ENCODE measurements around the gene IGLL5. TPM values are rescaled to one million over a fixed set of nuclear protein-coding genes. Genes with fewer than 3 reads are reported as not detected.
"Not testable (repeated sequence)": the region's sequence is repeated elsewhere in the genome, so short reads cannot be mapped to it uniquely, and the experiment has no call there.

The IGLL5 gene
- total RNA-seq, 3 donors from 2014 or later = 11.1 to 41.3 TPM; not detected in 1

DNA sequence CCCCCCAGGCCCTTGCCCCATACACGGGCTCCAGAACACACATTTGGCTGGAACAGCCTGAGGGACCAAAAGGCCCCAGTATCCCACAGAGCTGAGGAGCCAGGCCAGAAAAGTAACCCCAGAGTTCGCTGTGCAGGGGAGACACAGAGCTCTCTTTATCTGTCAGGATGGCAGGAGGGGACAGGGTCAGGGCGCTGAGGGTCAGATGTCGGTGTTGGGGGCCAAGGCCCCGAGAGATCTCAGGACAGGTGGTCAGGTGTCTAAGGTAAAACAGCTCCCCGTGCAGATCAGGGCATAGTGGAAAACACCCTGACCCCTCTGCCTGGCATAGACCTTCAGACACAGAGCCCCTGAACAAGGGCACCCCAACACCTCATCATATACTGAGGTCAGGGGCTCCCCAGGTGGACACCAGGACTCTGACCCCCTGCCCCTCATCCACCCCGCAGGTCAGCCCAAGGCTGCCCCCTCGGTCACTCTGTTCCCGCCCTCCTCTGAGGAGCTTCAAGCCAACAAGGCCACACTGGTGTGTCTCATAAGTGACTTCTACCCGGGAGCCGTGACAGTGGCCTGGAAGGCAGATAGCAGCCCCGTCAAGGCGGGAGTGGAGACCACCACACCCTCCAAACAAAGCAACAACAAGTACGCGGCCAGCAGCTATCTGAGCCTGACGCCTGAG lies 13.1 kb downstream of the IGLL5 start:
- H3K36me3 ChIP-seq; H3K9me3 ChIP-seq; H3K4me1 ChIP-seq; H3K4me3 ChIP-seq; intact Hi-C loops (cut with DNase I; ENCODE audit: low total_unique reads); DNase-seq (ENCODE audit: low spot score in 2 of 2); H3K27ac ChIP-seq: not testable (repeated sequence)
- H3K27me3 ChIP-seq = peaks cover 0 to 11% of the 10 kb centered on the region in 2 donors

GRCh38 chr22:22901578-22902218 lies 14.1 kb downstream of the IGLL5 start:
- H3K27me3 ChIP-seq = peaks cover 0 to 3% of the 10 kb centered on the region in 2 donors
- intact Hi-C loops (cut with DNase I; ENCODE audit: low total_unique reads) = no loop called here
- no peaks in the 10 kb centered on the region for H3K4me1 ChIP-seq
- no peak for DNase-seq (ENCODE audit: low spot score in 2 of 2)
- no peaks in the 10 kb centered on the region for H3K36me3 ChIP-seq
- no peak overlapping the region for H3K27ac ChIP-seq
- no peak overlapping the region for H3K4me3 ChIP-seq
- TF ChIP-seq CTCF (IDR thresholded peaks at IDR 0.05) = no peak
- no peaks in the 10 kb centered on the region for H3K9me3 ChIP-seq

DNA sequence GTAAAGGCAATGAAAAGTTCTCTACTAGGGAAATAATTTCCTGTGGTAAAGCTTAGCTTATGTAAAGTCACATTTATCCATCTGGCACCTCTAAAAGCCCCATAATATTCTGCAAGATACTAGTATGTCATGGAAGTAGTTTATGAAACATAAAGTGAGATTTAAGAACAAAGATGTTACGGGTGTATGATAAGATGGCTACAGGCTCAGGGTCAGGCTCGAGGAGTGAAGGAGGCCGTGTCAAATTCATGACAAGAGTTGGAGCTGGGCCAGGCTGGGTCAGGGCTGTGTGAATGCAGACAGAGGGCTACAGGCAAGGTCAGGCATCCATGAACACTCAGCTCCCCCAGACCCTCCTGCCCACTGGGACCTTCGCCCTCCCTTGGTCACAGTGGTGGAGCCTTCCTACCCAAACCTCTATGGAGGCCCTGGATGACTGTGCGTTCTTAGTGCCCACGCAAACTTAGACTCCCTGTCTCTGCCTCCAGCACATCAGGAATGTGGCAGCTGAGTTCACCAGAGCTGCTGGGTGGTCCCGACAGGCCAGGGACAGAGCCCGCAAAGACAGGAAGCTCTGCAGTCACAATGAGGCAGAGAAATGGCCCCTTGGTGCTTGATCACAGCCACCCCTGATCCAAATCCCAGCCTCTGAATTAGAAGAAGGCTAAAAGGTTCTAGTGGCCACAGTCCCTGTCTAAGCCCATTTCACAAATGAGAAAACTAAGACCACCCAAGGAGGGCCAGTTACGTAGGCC lies 14.8 kb downstream of the IGLL5 start:
- H3K9me3 ChIP-seq = no peaks in the 10 kb centered on the region
- H3K27me3 ChIP-seq = peaks cover 0 to 3% of the 10 kb centered on the region in 2 donors
- DNase-seq (ENCODE audit: low spot score in 2 of 2) = no peak
- no peak for TF ChIP-seq POLR2AphosphoS5 (IDR thresholded peaks at IDR 0.05)
- TF ChIP-seq CTCF (IDR thresholded peaks at IDR 0.05) = no peak
- no peak for TF ChIP-seq POLR2A (IDR thresholded peaks at IDR 0.05)
- intact Hi-C loops (cut with DNase I; ENCODE audit: low total_unique reads) = no loop called here
- H3K4me1 ChIP-seq = no peaks in the 10 kb centered on the region
- no peaks in the 10 kb centered on the region for H3K36me3 ChIP-seq
- H3K27ac ChIP-seq = no peak overlapping the region
- no peak overlapping the region for H3K4me3 ChIP-seq

- no peak for TF ChIP-seq CTCF (IDR thresholded peaks at IDR 0.05)
- TF ChIP-seq POLR2A (IDR thresholded peaks at IDR 0.05) = no peak
- no peak for TF ChIP-seq POLR2AphosphoS5 (IDR thresholded peaks at IDR 0.05)
- no peak for DNase-seq (ENCODE audit: low spot score in 2 of 2)
- no peaks in the 10 kb centered on the region for H3K4me1 ChIP-seq
- intact Hi-C loops (cut with DNase I; ENCODE audit: low total_unique reads) = no loop called here
- no peaks in the 10 kb centered on the region for H3K9me3 ChIP-seq
- H3K27me3 ChIP-seq = peaks cover 0 to 6% of the 10 kb centered on the region in 2 donors
- H3K36me3 ChIP-seq = no peaks in the 10 kb centered on the region
- H3K27ac ChIP-seq = no peak overlapping the region
- no peak overlapping the region for H3K4me3 ChIP-seq
Measured at GRCh38 chr22:22903355-22903777, 15.8 kb downstream of the IGLL5 start.

GRCh38 chr22:22903781-22904192 lies 16.2 kb downstream of the IGLL5 start:
- H3K4me3 ChIP-seq; H3K27me3 ChIP-seq; H3K9me3 ChIP-seq; H3K4me1 ChIP-seq; DNase-seq (ENCODE audit: low spot score in 2 of 2); intact Hi-C loops (cut with DNase I; ENCODE audit: low total_unique reads); H3K36me3 ChIP-seq; H3K27ac ChIP-seq: not testable (repeated sequence)

- H3K27ac ChIP-seq; intact Hi-C loops (cut with DNase I; ENCODE audit: low total_unique reads); H3K9me3 ChIP-seq; H3K27me3 ChIP-seq; DNase-seq (ENCODE audit: low spot score in 2 of 2); H3K4me1 ChIP-seq; H3K4me3 ChIP-seq; H3K36me3 ChIP-seq: not testable (repeated sequence)
Measured at GRCh38 chr22:22904736-22905135, 17.1 kb downstream of the IGLL5 start.

- H3K36me3 ChIP-seq; DNase-seq (ENCODE audit: low spot score in 2 of 2); H3K4me1 ChIP-seq; H3K4me3 ChIP-seq; intact Hi-C loops (cut with DNase I; ENCODE audit: low total_unique reads); H3K27ac ChIP-seq; H3K9me3 ChIP-seq: not testable (repeated sequence)
- peaks cover 0 to 15% of the 10 kb centered on the region in 2 donors for H3K27me3 ChIP-seq
Measured at GRCh38 chr22:22906391-22906790, 18.8 kb downstream of the IGLL5 start.
